GM18526 (cell line): ENCODE measurements around the gene DNM3.

Experiments used
- POLR2A ChIP-seq: IDR thresholded peaks from 3 replicates; pipeline ENCODE4 v1.6.1; 2011; ENCODE audit not compliant: insufficient read length; ENCODE audit errors: extremely low read depth

The DNM3 gene

GRCh38 chr1:171890131-171890530 is 48.8 kb downstream of the DNM3 start:
- no peak for TF ChIP-seq POLR2A

- TF ChIP-seq POLR2A: no peak
Measured at GRCh38 chr1:171896936-171897703, 55.8 kb downstream of the DNM3 start.

DNA sequence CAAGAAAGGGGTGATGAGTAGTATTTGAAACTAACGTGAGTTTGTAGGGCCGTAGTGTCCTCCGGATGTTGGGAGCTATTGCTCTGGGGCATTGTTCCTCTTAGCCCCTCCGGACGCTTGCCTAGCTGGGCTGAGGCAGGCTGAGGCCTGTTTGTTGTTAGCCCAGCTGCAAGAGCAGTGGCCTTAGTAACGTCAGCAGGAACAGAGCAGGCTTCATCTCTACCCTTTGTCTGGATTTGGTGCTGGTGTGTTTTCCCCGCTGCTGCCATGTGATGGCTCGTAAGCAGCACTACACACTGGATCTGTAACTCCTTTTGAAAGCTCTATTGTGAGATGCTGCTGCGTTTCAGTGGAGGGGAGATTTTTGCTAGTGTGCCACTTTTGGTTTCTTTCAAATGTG is 57.6 kb downstream of the DNM3 start:
- TF ChIP-seq POLR2A: no peak

- no peak for TF ChIP-seq POLR2A
Measured at GRCh38 chr1:171899838-171900237, 58.5 kb downstream of the DNM3 start.

DNA sequence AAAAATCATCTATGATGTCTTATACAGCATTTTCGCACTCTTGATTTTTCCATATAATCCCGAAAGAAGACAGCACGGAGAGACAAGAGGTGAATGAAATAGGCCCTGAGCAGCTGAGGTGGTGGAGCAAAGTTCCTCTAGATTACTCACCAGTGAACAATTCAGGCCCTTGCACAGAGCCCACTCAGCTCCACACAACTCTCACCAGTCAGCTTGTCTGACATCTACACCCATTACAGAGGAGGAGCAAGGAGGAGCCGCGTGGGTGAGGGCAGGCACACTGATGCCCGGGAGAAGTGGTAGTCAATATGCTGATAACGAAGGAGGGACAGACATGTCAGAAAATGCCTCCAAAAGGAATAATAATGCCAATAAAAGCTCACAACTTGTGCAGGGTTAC is 59.9 kb downstream of the DNM3 start:
- no peak for TF ChIP-seq POLR2A

DNA sequence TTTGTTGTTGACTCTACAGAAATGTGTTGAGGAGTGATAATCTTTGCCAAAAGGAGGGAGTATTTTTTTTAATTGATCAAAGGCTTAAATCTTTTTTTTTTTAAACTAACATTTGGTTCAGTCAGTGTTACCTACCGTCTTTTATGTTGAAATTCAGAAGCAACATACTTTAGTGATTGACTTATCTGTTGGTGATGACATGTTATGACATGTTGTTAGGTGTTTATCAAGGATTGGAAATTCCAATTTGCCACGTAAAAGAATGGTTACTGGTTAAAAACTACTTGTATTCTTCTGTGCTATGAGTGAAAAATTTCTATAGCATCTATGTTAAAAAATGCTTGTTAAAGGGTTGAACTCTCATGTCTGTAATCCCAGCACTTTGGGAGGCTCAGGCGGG is 61.2 kb downstream of the DNM3 start:
- TF ChIP-seq POLR2A: no peak

DNA sequence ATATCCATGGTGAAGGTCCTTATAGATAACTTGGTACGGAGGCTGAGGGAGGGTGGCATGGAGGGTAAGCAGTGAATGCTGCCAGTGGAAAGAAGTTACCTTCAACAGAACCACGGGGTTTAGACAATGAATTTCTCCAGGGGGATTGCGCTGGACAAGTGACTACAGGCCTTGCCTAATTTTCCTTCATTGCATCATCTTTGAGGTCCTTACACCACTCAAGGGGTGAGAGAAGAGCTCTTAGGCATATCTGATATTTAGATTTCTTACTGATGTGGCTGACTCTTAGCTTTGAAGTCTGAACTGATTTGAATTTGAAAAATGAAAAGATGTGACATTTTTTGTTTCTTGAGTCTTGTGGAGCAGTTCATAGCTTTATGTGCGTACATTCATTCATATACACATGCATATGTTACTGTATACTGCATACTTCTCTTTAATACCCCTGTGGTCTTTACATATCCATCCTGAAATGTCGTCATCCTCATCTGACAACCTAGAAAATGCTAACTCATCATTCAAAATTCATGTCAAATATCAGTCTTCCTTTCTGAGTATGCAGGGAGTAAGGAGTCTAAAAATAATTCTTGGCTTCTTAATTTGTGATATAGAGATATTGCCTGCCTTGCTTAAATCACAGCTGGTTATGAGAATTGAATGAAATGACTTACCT is 63.6 kb downstream of the DNM3 start:
- no peak for TF ChIP-seq POLR2A

GRCh38 chr1:171909711-171910110 is 68.4 kb downstream of the DNM3 start:
- TF ChIP-seq POLR2A: no peak

DNA sequence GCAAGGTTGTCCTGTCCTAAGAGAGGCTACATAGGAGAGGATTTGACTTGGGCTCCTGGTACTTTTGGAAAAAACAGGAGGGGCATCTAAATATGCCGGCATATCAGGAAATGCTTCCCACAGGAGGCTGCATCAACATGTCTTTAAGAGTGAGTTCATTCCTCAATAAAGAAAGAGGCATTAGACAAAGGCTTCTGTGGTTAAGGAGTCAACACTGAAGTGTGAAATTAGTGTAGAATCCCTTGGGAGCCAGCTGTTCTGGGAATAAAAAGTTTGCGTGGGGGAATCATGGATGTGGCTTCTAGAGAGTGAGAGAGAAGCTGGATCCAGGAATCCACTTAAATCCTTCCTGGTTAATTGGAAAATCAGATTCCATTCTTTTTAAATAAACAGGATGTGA is 69.5 kb downstream of the DNM3 start:
- TF ChIP-seq POLR2A: no peak

DNA sequence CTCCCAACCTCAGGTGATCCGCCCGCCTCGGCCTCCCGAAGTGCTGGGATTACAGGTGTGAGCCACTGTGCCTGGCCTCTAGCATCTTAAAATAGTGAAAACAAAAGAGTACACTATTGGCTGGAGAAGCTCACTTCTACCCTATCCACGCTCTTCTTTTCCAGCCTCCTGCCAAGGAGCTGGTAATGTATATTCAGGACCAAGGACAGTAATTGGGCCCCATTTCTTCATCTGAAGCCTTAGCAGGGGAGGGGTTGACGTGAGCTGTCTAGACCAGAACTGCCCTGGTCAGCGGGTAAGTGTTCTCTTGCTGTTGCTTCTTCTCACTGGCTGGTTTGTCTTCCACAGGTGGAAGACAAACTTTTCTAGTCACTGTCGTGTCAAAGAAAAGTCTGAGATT is 70.2 kb downstream of the DNM3 start:
- no peak for TF ChIP-seq POLR2A

DNA sequence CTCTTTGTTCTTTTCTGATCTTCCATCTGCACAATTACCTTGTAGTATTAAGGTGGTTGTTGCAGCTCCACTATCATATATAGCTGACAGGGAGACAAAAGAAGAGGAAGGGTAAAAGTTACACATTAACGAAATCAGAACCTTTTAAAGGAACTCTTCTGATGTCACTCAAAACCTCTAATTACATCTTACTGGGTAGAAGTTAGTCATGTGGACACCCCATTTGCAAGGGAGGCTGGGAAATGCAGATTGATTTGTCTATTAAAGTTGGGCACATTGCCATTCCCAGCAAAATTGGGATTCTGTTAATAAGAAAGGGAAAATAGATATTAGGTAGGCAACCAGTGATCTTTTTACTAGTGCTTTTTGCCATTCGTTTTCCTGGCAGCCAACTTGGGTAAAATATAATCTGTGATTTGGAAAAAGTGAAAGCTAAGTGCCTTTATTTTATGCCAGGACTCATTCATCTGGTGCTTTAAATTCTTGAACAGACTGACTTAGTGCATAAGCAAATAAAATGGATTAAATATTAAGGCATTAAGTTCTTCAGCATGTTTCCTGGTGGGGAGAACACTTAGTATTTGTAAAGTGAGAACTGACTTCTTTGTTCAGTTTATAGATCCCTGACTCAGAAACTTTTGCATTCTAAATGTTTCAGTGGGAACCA is 71.3 kb downstream of the DNM3 start:
- no peak for TF ChIP-seq POLR2A

- TF ChIP-seq POLR2A: no peak
Measured at GRCh38 chr1:171913385-171913784, 72.1 kb downstream of the DNM3 start.

- TF ChIP-seq POLR2A: no peak
Measured at GRCh38 chr1:171916315-171916771, 75.0 kb downstream of the DNM3 start.

DNA sequence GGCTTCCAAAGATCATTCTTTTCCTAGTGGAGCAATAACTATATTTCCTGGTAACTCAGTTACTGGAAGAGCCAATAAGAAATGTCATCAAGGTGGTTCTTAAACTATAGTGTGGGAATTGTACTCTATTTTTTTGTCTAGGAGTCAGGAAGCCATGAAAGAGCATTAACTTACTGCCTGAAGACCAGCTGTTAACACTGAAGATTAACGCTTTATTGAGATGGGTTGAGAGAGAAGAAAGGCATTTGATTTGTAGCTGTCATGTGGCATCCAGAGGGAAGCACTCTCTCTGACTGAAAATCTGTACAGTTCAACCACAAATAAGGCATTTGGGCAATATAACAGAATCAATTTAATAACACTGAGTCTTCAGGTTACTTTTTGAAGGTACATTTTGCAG is 76.0 kb downstream of the DNM3 start:
- no peak for TF ChIP-seq POLR2A

DNA sequence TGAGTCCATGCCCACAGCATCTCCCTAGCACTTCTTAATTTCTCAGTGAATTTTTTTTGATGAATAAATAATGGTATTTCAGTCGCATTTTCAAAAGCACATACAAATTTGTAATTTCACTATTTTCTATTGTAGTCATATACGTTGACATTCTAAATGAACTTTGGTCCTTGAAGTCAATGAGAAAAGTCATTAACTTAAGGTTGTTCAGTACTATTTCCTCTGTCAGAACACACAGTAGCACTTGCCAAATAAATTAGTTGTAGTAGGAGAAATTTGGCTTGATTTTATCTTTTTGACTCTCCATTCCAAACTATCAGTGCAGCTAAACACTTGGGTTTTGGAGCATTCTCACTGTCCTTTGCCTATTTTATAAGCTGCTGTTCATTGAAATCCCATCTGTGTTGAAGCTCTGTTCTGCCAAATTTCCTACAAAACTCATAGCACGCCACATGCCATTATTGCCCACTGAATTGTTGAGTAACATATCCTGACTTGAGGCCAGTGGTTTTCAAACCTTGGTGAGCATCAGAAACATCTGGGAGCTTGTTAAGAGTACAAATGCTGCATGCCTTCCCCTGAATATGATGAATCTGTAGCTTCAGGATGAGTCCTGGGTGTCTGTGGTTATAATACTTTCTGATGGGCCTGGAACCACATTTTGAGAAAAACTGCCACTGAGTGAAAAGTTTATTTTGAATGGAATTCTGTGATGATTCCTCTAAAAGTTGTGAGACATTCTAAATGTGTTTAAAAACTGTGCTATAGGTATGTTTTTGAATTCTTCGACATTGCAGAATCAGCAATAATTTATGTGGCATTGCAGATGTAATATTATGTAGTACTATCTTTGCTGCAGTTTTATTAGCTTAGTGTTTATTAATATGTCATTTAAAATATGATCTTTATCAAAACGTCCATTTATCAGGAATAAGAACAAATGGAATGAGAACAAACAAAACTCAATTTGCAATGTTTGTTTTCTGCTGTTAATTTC is 78.9 kb downstream of the DNM3 start:
- no peak for TF ChIP-seq POLR2A
